ENCODE measurements around the gene BST1. TPM values are rescaled to one million over a fixed set of nuclear protein-coding genes. Genes with fewer than 3 reads are reported as not detected.

BST1 gene
- total RNA-seq, 1 experiment from 2014 or later, result 3.3 TPM

DNA sequence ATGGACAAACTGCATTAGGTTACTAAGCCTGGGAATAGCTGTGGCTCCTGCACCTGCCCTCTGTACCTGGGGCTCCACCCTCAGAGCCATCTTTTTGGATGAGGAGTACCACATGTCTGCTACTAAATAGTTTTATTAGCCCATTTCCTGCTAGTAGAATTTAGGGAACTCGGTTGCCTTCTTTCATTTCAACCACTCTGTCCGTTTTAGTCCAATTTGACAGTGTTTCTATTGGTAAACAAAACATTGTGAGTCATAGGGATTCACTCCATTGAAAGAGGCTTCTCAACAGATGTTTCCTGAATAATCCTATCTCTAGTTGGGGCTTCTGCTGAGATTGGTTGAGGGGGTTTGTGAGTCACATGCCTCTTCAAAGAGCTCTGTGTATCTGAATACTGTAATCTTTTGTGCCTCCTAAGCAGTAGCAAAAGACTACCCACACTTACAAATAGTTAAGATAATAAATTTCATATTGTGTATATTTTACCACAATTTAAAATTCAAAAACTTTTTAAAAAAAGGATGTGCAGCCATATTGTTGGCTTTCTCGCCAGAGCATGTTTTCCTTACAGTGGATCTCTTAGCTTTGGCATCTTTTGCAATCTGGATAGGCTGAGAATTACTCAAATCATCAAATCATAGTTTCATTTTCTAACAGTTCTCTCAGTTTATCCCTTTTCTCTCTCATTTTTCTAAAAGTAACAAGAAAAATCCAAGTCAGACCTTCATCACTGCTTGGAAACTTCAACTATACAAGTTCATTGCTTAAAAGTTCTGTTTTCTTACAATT lies 11.3 kb upstream of the BST1 start:
- H3K36me3 ChIP-seq, result peaks cover 26% of the 10 kb centered on the region
- no peaks in the 10 kb centered on the region for H3K27me3 ChIP-seq
- DNase-seq, result peak; percentile 29
- H3K4me3 ChIP-seq, result no peak overlapping the region
- no peaks in the 10 kb centered on the region for H3K9me3 ChIP-seq

DNA sequence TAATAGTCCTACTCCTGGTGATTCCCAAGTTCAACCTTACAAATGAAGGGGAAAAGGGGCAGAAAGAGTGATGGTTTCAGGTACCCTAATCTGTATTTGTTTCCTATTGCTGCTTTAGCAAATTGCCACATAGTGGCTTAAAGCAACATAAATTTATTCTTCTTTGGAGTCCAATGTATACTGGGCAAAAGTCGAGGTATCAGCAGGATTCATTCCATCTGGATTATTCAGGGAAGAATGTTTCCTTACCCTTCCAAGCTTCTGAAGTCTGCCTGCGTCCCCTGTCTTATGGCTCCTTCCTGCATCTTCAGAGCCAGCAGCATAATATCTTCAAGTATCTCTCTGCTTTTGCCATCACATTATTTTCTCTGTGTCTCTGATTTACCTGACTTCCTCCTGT lies 10.3 kb upstream of the BST1 start:
- no peak for DNase-seq
- Histone ChIP-seq H3K9me3 (peaks cover 4% of the 10 kb centered on the region; the same call in 1 of the 2 replicates), H3K36me3 (peaks cover 15% of the 10 kb centered on the region), H3K4me3 (no peak overlapping the region), H3K27me3 (no peaks in the 10 kb centered on the region)

DNA sequence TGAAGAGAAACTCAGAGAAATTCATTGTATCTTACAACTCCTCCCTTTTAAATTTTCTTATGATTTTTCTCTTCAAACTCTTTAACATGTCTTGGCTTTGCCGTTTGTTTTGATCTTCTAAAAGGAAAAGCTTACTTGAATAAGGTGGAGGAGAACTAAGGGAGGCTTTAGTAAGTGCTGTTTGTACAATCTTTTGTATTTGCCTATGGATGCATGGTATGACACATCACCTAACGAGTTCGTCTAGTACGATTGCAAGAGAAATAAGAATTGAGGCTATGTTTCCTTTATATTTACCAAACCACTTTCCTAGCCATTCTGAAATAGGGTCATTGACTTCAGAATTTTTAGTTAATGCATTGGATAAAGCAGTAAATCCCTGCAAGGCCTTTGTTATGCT lies 8.4 kb upstream of the BST1 start:
- no peak for DNase-seq
- Histone ChIP-seq H3K9me3 (peaks cover 4% of the 10 kb centered on the region; the same call in 1 of the 2 replicates), H3K27me3 (no peaks in the 10 kb centered on the region), H3K36me3 (peaks cover 3% of the 10 kb centered on the region), H3K4me3 (no peak overlapping the region)

DNA sequence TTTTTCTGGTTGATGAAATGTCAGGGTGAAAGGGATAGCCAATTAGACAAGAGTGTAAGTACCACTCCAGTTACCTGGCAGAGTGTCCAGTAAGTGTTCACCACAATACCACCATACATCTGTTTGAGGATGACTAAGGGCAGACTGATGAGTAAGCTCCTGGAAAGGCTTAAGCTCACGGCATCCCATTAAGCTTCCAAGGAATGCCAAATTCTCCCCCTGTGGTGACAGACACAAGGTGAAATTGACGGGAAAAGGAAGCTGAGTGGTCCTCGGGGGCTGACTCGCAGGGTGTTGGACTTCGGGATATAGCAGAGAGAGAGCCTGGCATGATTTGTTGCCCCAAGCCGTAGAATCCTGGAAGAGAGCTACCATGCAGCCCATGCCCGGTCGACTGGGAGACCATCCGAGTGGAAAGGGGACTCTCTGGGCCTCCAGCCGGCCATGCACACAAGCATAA lies 7.6 kb upstream of the BST1 start:
- DNase-seq, result peak; percentile 76
- Histone ChIP-seq H3K9me3 (peaks cover 4% of the 10 kb centered on the region; the same call in 1 of the 2 replicates), H3K4me3 (no peak overlapping the region), H3K27me3 (no peaks in the 10 kb centered on the region), H3K36me3 (no peaks in the 10 kb centered on the region)

DNA sequence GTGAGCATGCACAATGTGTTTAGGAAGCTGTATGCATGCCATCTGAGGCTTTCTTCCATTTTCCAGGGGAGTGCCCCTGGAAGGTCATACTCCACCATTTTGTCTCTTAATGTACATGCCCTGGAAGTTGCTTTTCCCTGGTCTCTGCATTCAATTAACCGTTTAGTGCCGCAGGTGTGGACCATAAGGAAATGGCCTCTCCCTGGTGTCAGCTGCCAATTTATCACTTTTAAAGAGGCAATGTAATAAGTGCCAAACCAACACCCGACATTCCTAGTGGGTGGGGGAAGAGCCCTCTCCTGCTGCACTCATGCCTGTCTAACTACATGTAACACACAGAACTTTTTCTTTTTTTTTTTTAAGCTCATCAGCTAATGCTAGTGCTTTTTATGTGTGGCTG lies 7.1 kb upstream of the BST1 start:
- Histone ChIP-seq H3K4me3 (no peak overlapping the region), H3K9me3 (peaks cover 4% of the 10 kb centered on the region; the same call in 1 of the 2 replicates), H3K27me3 (no peaks in the 10 kb centered on the region), H3K36me3 (no peaks in the 10 kb centered on the region)
- no peak for DNase-seq

DNA sequence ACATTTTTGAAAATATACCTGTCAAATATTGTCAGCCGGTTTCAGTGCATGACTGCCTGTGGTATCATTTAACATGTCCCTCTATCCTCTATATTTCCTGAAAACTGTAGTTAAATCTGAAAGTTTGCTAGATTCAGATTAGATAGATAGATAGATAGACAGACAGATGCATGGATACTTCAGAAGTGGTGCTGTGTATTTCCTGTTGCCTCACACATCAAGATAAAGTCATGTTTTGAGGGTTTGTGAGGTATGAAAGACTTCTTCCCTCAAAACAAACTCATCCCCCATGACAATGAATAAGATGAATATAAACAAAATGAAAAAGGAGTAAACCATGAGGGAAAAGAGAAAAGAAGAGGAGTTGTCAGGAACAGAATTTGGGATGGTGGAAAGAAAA lies 6.0 kb upstream of the BST1 start:
- Histone ChIP-seq H3K27me3 (no peaks in the 10 kb centered on the region), H3K36me3 (no peaks in the 10 kb centered on the region), H3K9me3 (peaks cover 4% of the 10 kb centered on the region; the same call in 1 of the 2 replicates), H3K4me3 (no peak overlapping the region)
- no peak for DNase-seq

DNA sequence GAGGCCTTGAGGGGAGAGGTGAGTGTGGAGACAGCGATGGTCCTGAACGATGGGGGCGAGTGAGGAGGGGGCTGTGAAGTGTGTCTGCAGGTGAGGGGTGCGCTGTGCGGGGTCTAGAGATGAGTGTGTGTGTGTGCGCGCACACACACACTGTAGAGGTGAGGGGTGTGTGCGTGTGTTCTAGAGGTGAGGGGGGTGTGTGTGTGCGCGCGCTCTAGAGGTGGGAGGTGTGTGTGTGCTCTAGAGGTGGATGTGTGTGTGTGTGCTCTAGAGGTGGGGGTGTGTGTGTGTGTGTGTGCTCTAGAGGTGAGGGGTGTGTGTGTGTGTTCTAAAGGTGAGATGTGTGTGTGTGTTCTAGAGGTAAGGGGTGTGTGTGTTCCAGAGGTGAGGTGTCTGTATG lies 574 bp downstream of the BST1 start:
- H3K9me3 ChIP-seq, result no peaks in the 10 kb centered on the region

DNA sequence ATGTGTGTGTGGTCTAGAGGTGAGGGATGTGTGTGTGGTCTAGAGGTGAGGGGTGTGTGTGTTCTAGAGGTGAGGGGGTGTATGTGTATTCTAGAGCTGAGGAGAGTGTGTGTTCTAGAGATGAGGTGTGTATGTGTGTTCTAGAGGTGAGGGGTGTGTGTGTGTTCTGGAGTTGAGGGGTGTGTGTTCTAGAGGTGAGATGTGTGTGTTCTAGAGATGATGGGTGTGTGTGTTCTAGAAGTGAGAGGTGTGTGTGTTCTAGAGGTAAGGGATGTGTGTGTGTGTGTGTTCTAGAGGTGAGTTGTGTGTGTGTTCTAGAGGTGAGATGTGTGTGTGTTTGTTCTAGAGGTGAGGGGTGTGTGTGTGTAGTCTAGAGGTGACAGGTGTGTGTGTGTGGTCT lies 1.3 kb downstream of the BST1 start:
- DNase-seq, result no peak
- Histone ChIP-seq H3K4me3 (no peak overlapping the region), H3K27me3 (no peaks in the 10 kb centered on the region), H3K36me3 (no peaks in the 10 kb centered on the region), H3K9me3 (no peaks in the 10 kb centered on the region)

More for the DNA sequence above, 574 bp downstream of the BST1 start:
- Histone ChIP-seq H3K4me3 (no peak overlapping the region), H3K27me3 (no peaks in the 10 kb centered on the region), H3K36me3 (no peaks in the 10 kb centered on the region)
- DNase-seq, result no peak

DNA sequence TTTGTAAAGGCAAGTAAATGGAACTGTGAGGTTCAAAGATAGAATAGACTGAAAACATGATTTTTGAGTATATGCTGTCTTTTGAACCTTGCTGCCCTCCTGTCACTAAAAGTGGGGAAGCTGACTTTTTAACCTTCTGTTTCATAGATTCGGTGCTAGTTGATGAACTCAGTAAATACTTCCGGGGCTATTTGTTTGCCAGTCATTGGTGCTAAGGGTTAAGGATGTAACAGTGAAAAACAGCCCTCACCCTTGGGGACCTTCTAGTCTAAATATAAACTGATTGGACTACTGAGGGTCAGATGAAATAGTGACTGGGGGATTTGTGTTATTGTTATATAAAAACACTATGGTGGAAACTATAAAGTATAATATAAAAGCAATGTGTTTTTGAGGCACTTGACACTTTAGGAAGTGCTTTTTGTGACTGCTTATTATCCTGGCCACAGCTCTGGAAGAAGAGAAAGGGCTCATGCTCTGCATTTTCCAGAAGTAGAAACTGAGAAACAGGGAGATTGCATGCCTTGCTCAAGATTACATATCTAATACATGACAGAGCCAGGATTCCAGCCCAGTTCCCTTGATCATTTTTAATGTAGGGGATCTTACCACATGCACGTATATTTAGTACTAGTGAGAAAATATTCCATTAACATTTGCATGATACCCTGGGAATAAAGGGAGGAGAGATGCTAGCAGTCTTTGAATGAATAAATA lies 3.9 kb downstream of the BST1 start:
- no peak for DNase-seq
- H3K36me3 ChIP-seq, result no peaks in the 10 kb centered on the region
- no peaks in the 10 kb centered on the region for H3K9me3 ChIP-seq
- no peak overlapping the region for H3K4me3 ChIP-seq
- H3K27me3 ChIP-seq, result no peaks in the 10 kb centered on the region

DNA sequence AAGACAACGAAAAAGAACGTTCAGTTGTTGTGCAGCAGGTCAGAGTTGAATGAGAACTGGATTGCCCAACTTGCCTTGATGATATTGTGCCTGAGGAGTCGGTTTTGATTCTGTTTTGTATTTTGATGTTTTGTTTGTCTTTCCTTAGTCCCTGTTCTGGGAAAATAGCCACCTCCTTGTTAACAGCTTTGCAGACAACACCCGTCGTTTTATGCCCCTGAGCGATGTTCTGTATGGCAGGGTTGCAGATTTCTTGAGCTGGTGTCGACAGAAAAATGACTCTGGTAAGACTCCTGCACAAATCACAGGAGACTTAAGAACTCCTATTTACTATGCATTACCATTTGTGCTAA lies 4.5 kb downstream of the BST1 start:
- H3K9me3 ChIP-seq, result no peaks in the 10 kb centered on the region
- no peaks in the 10 kb centered on the region for H3K27me3 ChIP-seq
- H3K4me3 ChIP-seq, result no peak overlapping the region
- DNase-seq, result no peak
- no peaks in the 10 kb centered on the region for H3K36me3 ChIP-seq

DNA sequence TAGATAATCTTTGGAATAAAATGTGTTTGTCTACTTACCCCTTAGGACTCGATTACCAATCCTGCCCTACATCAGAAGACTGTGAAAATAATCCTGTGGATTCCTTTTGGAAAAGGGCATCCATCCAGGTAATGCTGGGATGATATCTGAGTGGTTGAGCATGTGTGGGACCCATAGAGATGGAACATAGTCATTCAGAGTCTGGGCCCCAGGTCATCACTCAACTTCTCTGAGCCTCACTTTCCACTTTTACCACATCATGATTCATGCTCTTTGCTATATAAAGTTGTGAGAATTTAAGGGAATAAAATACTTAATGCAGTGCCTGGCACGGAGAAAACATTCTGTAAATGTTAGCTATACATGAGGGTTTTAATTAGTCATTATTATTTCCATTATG lies 8.9 kb downstream of the BST1 start:
- DNase-seq, result no peak
- H3K27me3 ChIP-seq, result no peaks in the 10 kb centered on the region
- H3K36me3 ChIP-seq, result no peaks in the 10 kb centered on the region
- no peak overlapping the region for H3K4me3 ChIP-seq
- no peaks in the 10 kb centered on the region for H3K9me3 ChIP-seq

DNA sequence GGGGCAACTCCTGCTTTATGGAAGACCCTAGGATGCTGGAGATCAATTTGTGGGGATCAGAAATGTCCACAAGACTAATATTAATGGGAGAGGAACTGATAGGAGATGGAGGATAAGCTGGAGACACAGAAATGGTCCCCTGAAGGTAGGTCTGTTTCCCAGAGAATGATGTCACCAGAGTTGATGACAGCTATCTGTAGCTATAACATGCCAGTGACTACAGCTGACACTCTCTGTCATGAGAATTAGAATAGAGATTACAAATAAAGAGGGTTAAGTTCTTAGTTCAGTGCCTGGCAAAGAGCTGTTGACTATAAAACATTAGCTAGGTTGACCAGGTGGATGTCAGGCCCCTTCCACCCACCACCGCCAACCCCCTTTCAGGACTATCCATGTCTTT lies 9.3 kb downstream of the BST1 start:
- Histone ChIP-seq H3K9me3 (no peaks in the 10 kb centered on the region), H3K4me3 (no peak overlapping the region), H3K36me3 (no peaks in the 10 kb centered on the region), H3K27me3 (no peaks in the 10 kb centered on the region)
- no peak for DNase-seq

DNA sequence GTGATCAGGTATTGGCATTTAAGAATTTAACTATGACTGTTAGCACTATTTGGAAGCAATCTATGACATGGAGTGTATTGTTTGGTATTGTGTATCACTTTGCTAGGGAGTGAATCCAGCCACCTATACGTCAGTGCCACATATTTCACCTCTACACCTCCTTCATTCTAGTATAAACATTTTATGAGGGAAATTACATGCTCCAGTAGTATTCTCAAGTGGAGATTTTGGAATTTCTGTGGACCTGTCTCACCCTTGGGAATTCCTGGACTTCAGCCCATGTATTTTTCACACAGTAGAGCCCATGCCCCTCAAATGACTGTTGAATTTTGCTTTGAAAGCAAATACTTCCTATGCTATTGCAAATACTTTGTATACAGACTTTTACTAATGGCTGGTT lies 11.3 kb downstream of the BST1 start:
- H3K9me3 ChIP-seq, result no peaks in the 10 kb centered on the region
- no peak overlapping the region for H3K4me3 ChIP-seq
- no peak for DNase-seq
- H3K27me3 ChIP-seq, result no peaks in the 10 kb centered on the region
- H3K36me3 ChIP-seq, result no peaks in the 10 kb centered on the region

DNA sequence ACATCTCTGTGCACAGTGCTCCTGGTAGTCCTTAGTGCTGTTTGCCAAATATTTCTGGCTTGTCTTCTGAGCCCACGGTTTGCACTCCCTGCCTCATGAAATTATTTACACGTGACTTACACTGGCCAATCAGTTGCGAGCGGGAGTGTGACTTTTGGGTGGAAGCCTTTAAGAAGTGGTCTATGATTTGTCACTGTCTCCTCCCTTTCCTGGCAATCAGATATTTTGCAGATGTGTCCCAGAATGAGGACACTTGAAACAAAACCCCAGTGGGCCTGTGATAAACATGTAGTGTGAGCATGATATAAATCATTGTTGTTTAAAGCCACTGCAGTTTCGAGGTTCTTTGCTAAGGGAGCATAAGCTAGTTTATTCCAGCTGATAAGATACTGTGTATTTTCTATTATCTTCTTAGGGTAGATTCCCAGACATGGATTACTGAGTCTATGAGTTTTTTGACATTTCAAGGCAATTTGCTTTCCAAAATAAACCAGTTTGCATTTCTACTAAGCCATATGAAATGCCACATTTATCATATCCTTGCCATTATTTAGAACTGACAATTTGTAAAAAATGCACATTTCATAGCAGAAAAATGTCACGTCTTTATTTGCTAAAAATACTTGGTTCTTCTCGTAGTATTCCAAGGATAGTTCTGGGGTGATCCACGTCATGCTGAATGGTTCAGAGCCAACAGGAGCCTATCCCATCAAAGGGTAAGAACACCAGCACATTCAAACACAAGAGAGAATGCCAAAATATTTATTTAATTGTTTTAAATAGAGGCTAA lies 12.0 kb downstream of the BST1 start:
- Histone ChIP-seq H3K4me3 (no peak overlapping the region), H3K36me3 (no peaks in the 10 kb centered on the region), H3K9me3 (no peaks in the 10 kb centered on the region), H3K27me3 (no peaks in the 10 kb centered on the region)
- DNase-seq, result peak; percentile 50

DNA sequence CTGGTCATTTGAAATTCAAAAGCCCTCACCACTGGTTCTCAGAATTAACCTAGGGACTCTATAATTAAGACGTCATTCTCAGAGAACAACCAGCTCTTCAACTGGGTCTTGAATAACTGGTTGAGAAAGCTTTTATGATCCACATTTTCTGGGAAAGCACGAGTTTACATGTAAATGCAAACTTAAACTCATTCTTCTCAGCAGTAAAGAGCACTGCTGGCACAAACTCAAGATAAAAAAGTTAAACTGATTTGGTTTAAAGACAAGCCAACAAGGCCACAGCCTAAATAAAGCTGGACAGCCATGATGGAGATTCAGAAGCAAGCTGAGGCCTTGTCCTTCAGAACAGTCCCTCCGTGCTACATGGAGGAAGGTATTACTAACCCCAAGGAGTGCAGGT lies 13.2 kb downstream of the BST1 start:
- Histone ChIP-seq H3K9me3 (no peaks in the 10 kb centered on the region), H3K27me3 (no peaks in the 10 kb centered on the region), H3K4me3 (no peak overlapping the region), H3K36me3 (no peaks in the 10 kb centered on the region)
- no peak for DNase-seq

DNA sequence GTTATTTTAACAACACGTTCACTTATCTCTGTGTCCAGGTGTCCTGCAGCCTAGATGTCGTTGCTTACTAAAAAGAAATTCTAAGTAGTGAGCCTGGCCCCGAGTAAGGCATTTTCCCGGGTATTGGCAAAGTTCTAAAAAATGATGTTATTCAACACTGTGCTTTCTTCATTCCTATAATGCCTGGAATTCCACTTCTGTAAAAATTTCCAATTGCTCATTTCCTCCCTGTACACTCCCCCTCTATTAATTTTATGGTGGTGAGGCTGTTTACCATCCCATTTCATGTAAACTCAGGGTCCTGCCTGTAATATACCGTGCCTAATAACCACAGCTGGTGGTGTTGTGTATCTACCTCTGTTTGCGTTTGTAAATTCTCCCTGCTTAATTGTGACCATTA lies 14.2 kb downstream of the BST1 start:
- Histone ChIP-seq H3K36me3 (no peaks in the 10 kb centered on the region), H3K27me3 (no peaks in the 10 kb centered on the region), H3K4me3 (no peak overlapping the region), H3K9me3 (no peaks in the 10 kb centered on the region)
- DNase-seq, result no peak
